Posterior cingulate gyrus (tissue), 11 donors: ENCODE measurements around the gene PSENEN.

Experiments
- DNase-seq, 10 donors: peaks; one replicate each; pipeline versions ENCODE4 v3.0.0 to v3.0.0-alpha.2; 2020 to 2021; ENCODE audit warnings: mixed read lengths in 3 of 10
- intact Hi-C: fragments of 100-400 bp; cut with DNase I; formaldehyde crosslinking; loops from one replicate; pipeline ENCODE4 v1.15.1; 2023

The PSENEN gene

GRCh38 chr19:35732540-35733179, 12.8 kb upstream of the PSENEN start:
- no peak for DNase-seq
- intact Hi-C loops: no loop called here

GRCh38 chr19:35733180-35734125, 12.0 kb upstream of the PSENEN start:
- no peak for DNase-seq
- intact Hi-C loops: no loop called here

- no peak for DNase-seq
- intact Hi-C loops: no loop called here
These were observed 11.2 kb upstream of the PSENEN start for GRCh38 chr19:35734273-35734672.

- DNase-seq: no peak
- intact Hi-C loops: no loop called here
These were observed 10.6 kb upstream of the PSENEN start for GRCh38 chr19:35734889-35735288.

- intact Hi-C loops: no loop called here
- peak in 1 of 10 donors; percentile 73 for DNase-seq
These were observed 8.3 kb upstream of the PSENEN start for GRCh38 chr19:35736913-35737886.

- DNase-seq: peak in 1 of 10 donors; percentile 72
- intact Hi-C loops: no loop called here
These were observed 7.2 kb upstream of the PSENEN start for GRCh38 chr19:35738021-35738886.

GRCh38 chr19:35738887-35739229, 6.6 kb upstream of the PSENEN start:
- DNase-seq: no peak

GRCh38 chr19:35739275-35740107, 6.0 kb upstream of the PSENEN start:
- no peak for DNase-seq

More at GRCh38 chr19:35738887-35739229, 6.6 kb upstream of the PSENEN start:
- intact Hi-C loops: no loop called here

GRCh38 chr19:35740108-35740422, 5.4 kb upstream of the PSENEN start:
- intact Hi-C loops: loop anchor here (1.0 kb wide), 1 partner anchor 191 kb away; no protein-coding TSS in a partner anchor

More at GRCh38 chr19:35739275-35740107, 6.0 kb upstream of the PSENEN start:
- intact Hi-C loops: loop anchor here (1.0 kb wide), 1 partner anchor 192 kb away; no protein-coding TSS in a partner anchor

GRCh38 chr19:35740423-35741202, 4.8 kb upstream of the PSENEN start:
- DNase-seq: peak; percentile 97 to 100 (median 99)
- intact Hi-C loops: loop anchor here (1.0 kb wide), 1 partner anchor 191 kb away; no protein-coding TSS in a partner anchor

More at GRCh38 chr19:35740108-35740422, 5.4 kb upstream of the PSENEN start:
- no peak for DNase-seq

- intact Hi-C loops: no loop called here
- no peak for DNase-seq
These were observed 4.3 kb upstream of the PSENEN start for GRCh38 chr19:35741203-35741515.

- no peak for DNase-seq
- intact Hi-C loops: no loop called here
These were observed 3.2 kb upstream of the PSENEN start, which contains the start of gene IGFLR1 for GRCh38 chr19:35742121-35742724. Gene IGFLR1 (minus strand): TSS chr19:35742452. CDS start chr19:35741180, 1,272 bp downstream.

- intact Hi-C loops: no loop called here
- DNase-seq: no peak
These were observed 1.6 kb upstream of the PSENEN start for GRCh38 chr19:35743640-35744429.

- intact Hi-C loops: no loop called here
- peak; percentile 93 to 99 (median 96) for DNase-seq
These were observed 772 bp upstream of the PSENEN start for GRCh38 chr19:35744430-35745327.

- peak in 1 of 10 donors; percentile 61 for DNase-seq
- intact Hi-C loops: no loop called here
These were observed 624 bp downstream of the PSENEN start for GRCh38 chr19:35746087-35746462.

- intact Hi-C loops: no loop called here
- no peak for DNase-seq
These were observed 1.1 kb downstream of the PSENEN start for GRCh38 chr19:35746531-35746930.
